Measurements from ENCODE around the gene ANKS4B. TPM values are rescaled to one million over a fixed set of nuclear protein-coding genes. Genes with fewer than 3 reads are reported as not detected.

ANKS4B gene
- total RNA-seq, 4 donors from 2014 or later, result 0.20 TPM; not detected in 3

DNA sequence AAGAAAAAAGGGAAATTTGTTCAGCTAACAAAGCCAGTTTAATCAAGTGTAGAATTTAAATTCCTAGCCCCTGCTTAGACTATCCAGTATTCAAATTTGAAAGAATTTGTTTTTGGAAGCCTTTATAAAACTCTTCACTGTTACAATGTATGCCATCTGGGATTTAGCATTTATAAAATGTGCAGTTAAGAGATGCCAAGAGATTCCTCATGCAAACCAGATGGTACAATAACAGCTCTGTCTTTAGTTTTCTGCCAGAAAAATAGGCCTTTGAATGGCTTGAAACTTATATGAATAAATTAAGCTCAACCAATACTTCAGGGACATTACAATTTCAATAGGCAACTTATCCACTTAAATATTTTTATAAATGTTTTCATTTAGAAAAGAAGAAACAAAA lies 6.8 kb upstream of the ANKS4B start:
- DNase-seq (ENCODE audit: low spot score in 2 of 2), result no peak
- Histone ChIP-seq H3K27ac (no peak overlapping the region), H3K27me3 (no peaks in the 10 kb centered on the region), H3K9me3 (no peaks in the 10 kb centered on the region), H3K36me3 (no peaks in the 10 kb centered on the region), H3K4me1 (peaks cover 0 to 6% (median 0%) of the 10 kb centered on the region in 4 donors), H3K4me3 (no peak overlapping the region)
- TF ChIP-seq, protein P1, sequence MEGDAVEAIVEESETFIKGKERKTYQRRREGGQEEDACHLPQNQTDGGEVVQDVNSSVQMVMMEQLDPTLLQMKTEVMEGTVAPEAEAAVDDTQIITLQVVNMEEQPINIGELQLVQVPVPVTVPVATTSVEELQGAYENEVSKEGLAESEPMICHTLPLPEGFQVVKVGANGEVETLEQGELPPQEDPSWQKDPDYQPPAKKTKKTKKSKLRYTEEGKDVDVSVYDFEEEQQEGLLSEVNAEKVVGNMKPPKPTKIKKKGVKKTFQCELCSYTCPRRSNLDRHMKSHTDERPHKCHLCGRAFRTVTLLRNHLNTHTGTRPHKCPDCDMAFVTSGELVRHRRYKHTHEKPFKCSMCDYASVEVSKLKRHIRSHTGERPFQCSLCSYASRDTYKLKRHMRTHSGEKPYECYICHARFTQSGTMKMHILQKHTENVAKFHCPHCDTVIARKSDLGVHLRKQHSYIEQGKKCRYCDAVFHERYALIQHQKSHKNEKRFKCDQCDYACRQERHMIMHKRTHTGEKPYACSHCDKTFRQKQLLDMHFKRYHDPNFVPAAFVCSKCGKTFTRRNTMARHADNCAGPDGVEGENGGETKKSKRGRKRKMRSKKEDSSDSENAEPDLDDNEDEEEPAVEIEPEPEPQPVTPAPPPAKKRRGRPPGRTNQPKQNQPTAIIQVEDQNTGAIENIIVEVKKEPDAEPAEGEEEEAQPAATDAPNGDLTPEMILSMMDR (IDR thresholded peaks at IDR 0.05), result no peak
- no peak for TF ChIP-seq POLR2A (IDR thresholded peaks at IDR 0.05)
- TF ChIP-seq EP300 (IDR thresholded peaks at IDR 0.05), result no peak

GRCh38 chr16:21227866-21228265 lies 5.6 kb upstream of the ANKS4B start:
- H3K4me1 ChIP-seq, result peaks cover 0 to 6% (median 0%) of the 10 kb centered on the region in 4 donors
- TF ChIP-seq POLR2A (IDR thresholded peaks at IDR 0.05), result no peak
- TF ChIP-seq, protein P1 (IDR thresholded peaks at IDR 0.05), result no peak
- no peak for TF ChIP-seq EP300 (IDR thresholded peaks at IDR 0.05)
- no peak overlapping the region for H3K4me3 ChIP-seq
- DNase-seq (ENCODE audit: low spot score in 2 of 2), result no peak
- no peaks in the 10 kb centered on the region for H3K27me3 ChIP-seq
- no peak overlapping the region for H3K27ac ChIP-seq
- no peaks in the 10 kb centered on the region for H3K9me3 ChIP-seq
- H3K36me3 ChIP-seq, result no peaks in the 10 kb centered on the region

GRCh38 chr16:21228361-21228872 lies 5.1 kb upstream of the ANKS4B start:
- no peaks in the 10 kb centered on the region for H3K36me3 ChIP-seq
- no peak overlapping the region for H3K4me3 ChIP-seq
- no peak for DNase-seq (ENCODE audit: low spot score in 2 of 2)
- no peaks in the 10 kb centered on the region for H3K9me3 ChIP-seq
- 74 to 80% methylated on average over 2 of the region's 2 CpGs for WGBS, 2 donors
- no peaks in the 10 kb centered on the region for H3K27me3 ChIP-seq
- H3K27ac ChIP-seq, result no peak overlapping the region
- TF ChIP-seq, protein P1 (IDR thresholded peaks at IDR 0.05), result no peak
- TF ChIP-seq EP300 (IDR thresholded peaks at IDR 0.05) (no peak), POLR2A (IDR thresholded peaks at IDR 0.05) (no peak)
- peaks cover 0 to 6% (median 0%) of the 10 kb centered on the region in 4 donors for H3K4me1 ChIP-seq

GRCh38 chr16:21233045-21233520 lies 416 bp upstream of the ANKS4B start:
- H3K9me3 ChIP-seq, result no peaks in the 10 kb centered on the region
- no peak overlapping the region for H3K4me3 ChIP-seq
- H3K27ac ChIP-seq, result no peak overlapping the region
- no peaks in the 10 kb centered on the region for H3K36me3 ChIP-seq
- 97 to 98% methylated on average over 1 of the region's 1 CpG for WGBS, 2 donors
- H3K4me1 ChIP-seq, result no peaks in the 10 kb centered on the region
- no peaks in the 10 kb centered on the region for H3K27me3 ChIP-seq
- DNase-seq (ENCODE audit: low spot score in 2 of 2), result no peak
- no peak for TF ChIP-seq POLR2A (IDR thresholded peaks at IDR 0.05)
- TF ChIP-seq, protein P1 (IDR thresholded peaks at IDR 0.05), result no peak
- TF ChIP-seq EP300 (IDR thresholded peaks at IDR 0.05), result no peak

- Histone ChIP-seq H3K4me1 (no peaks in the 10 kb centered on the region), H3K36me3 (no peaks in the 10 kb centered on the region), H3K4me3 (no peak overlapping the region), H3K27ac (no peak overlapping the region), H3K27me3 (no peaks in the 10 kb centered on the region), H3K9me3 (no peaks in the 10 kb centered on the region)
- WGBS, 2 donors, result 86 to 92% methylated on average over 3 of the region's 3 CpGs
- TF ChIP-seq EP300 (IDR thresholded peaks at IDR 0.05), result no peak
- TF ChIP-seq, protein P1 (IDR thresholded peaks at IDR 0.05), result no peak
- TF ChIP-seq POLR2A (IDR thresholded peaks at IDR 0.05), result no peak
- DNase-seq (ENCODE audit: low spot score in 2 of 2), result no peak
Observed at GRCh38 chr16:21235199-21235585, 1.7 kb downstream of the ANKS4B start.
